ENCODE results near the gene MESP2.

The MESP2 gene

GRCh38 chr15:89776274-89777072, at the start of gene MESP2:
MESP2 (plus strand) TSS chr15:89776332; CDS start chr15:89776358, 26 bp downstream.
- Histone ChIP-seq H3K36me3 (ENCODE audit: control insufficient read depth in 2 of 2, insufficient read depth in 2 of 2, low read length in 2 of 2) (no peaks in the 10 kb centered on the region), H3K4me3 (ENCODE audit: low read length in 2 of 2) (peak within 1 kb of the TSS; percentile 7 to 66), H3K9me3 (ENCODE audit: control insufficient read depth in 2 of 2, low read length in 2 of 2) (no peaks in the 10 kb centered on the region), H3K9ac (ENCODE audit: low read length in 2 of 2) (no peak within 1 kb of the TSS), H3K27me3 (ENCODE audit: control insufficient read depth in 1 of 2, insufficient read depth in 2 of 2, low read length in 2 of 2) (no peaks in the 10 kb centered on the region), H3K4me1 (ENCODE audit: control insufficient read depth, insufficient read depth, low read length) (peaks cover 17% of the 10 kb centered on the region), H3K27ac (ENCODE audit: low read length) (no peak within 1 kb of the TSS)

- Histone ChIP-seq H3K4me3 (ENCODE audit: low read length in 2 of 2) (no peak overlapping the region), H3K9me3 (ENCODE audit: control insufficient read depth in 2 of 2, low read length in 2 of 2) (peaks cover 0 to 5% of the 10 kb centered on the region in 2 donors), H3K4me1 (ENCODE audit: control insufficient read depth, insufficient read depth, low read length) (no peaks in the 10 kb centered on the region), H3K27me3 (ENCODE audit: control insufficient read depth in 1 of 2, insufficient read depth in 2 of 2, low read length in 2 of 2) (peaks cover 0 to 2% of the 10 kb centered on the region in 2 donors), H3K9ac (ENCODE audit: low read length in 2 of 2) (no peak overlapping the region), H3K36me3 (ENCODE audit: control insufficient read depth in 2 of 2, insufficient read depth in 2 of 2, low read length in 2 of 2) (no peaks in the 10 kb centered on the region), H3K27ac (ENCODE audit: low read length) (no peak overlapping the region)
These were observed 47.9 kb upstream of the MESP2 start for GRCh38 chr15:89728254-89728653.

- no peaks in the 10 kb centered on the region for H3K4me1 ChIP-seq (ENCODE audit: control insufficient read depth, insufficient read depth, low read length)
- H3K4me3 ChIP-seq (ENCODE audit: low read length in 2 of 2), result no peak overlapping the region
- H3K9me3 ChIP-seq (ENCODE audit: control insufficient read depth in 2 of 2, low read length in 2 of 2), result no peaks in the 10 kb centered on the region
- H3K27me3 ChIP-seq (ENCODE audit: control insufficient read depth in 1 of 2, insufficient read depth in 2 of 2, low read length in 2 of 2), result peaks cover 3% of the 10 kb centered on the region in 2 donors
- H3K9ac ChIP-seq (ENCODE audit: low read length in 2 of 2), result no peak overlapping the region
- no peaks in the 10 kb centered on the region for H3K36me3 ChIP-seq (ENCODE audit: control insufficient read depth in 2 of 2, insufficient read depth in 2 of 2, low read length in 2 of 2)
- H3K27ac ChIP-seq (ENCODE audit: low read length), result no peak overlapping the region
These were observed 44.9 kb upstream of the MESP2 start for GRCh38 chr15:89731275-89731674.

GRCh38 chr15:89732451-89733172, 43.5 kb upstream of the MESP2 start:
- no peaks in the 10 kb centered on the region for H3K9me3 ChIP-seq (ENCODE audit: control insufficient read depth in 2 of 2, low read length in 2 of 2)
- H3K27me3 ChIP-seq (ENCODE audit: control insufficient read depth in 1 of 2, insufficient read depth in 2 of 2, low read length in 2 of 2), result peaks cover 3 to 6% of the 10 kb centered on the region in 2 donors
- H3K4me1 ChIP-seq (ENCODE audit: control insufficient read depth, insufficient read depth, low read length), result no peaks in the 10 kb centered on the region
- no peak overlapping the region for H3K4me3 ChIP-seq (ENCODE audit: low read length in 2 of 2)
- H3K9ac ChIP-seq (ENCODE audit: low read length in 2 of 2), result no peak overlapping the region
- no peaks in the 10 kb centered on the region for H3K36me3 ChIP-seq (ENCODE audit: control insufficient read depth in 2 of 2, insufficient read depth in 2 of 2, low read length in 2 of 2)
- no peak overlapping the region for H3K27ac ChIP-seq (ENCODE audit: low read length)

GRCh38 chr15:89735773-89736172, 40.4 kb upstream of the MESP2 start:
- Histone ChIP-seq H3K4me1 (ENCODE audit: control insufficient read depth, insufficient read depth, low read length) (peaks cover 3% of the 10 kb centered on the region), H3K36me3 (ENCODE audit: control insufficient read depth in 2 of 2, insufficient read depth in 2 of 2, low read length in 2 of 2) (no peaks in the 10 kb centered on the region), H3K27me3 (ENCODE audit: control insufficient read depth in 1 of 2, insufficient read depth in 2 of 2, low read length in 2 of 2) (peaks cover 3 to 6% of the 10 kb centered on the region in 2 donors), H3K27ac (ENCODE audit: low read length) (no peak overlapping the region), H3K9me3 (ENCODE audit: control insufficient read depth in 2 of 2, low read length in 2 of 2) (no peaks in the 10 kb centered on the region), H3K9ac (ENCODE audit: low read length in 2 of 2) (no peak overlapping the region), H3K4me3 (ENCODE audit: low read length in 2 of 2) (no peak overlapping the region)

GRCh38 chr15:89740137-89740536, 36.0 kb upstream of the MESP2 start:
- H3K36me3 ChIP-seq (ENCODE audit: control insufficient read depth in 2 of 2, insufficient read depth in 2 of 2, low read length in 2 of 2), result no peaks in the 10 kb centered on the region
- no peak overlapping the region for H3K9ac ChIP-seq (ENCODE audit: low read length in 2 of 2)
- H3K9me3 ChIP-seq (ENCODE audit: control insufficient read depth in 2 of 2, low read length in 2 of 2), result no peaks in the 10 kb centered on the region
- peaks cover 3% of the 10 kb centered on the region for H3K4me1 ChIP-seq (ENCODE audit: control insufficient read depth, insufficient read depth, low read length)
- peaks cover 3 to 6% of the 10 kb centered on the region in 2 donors for H3K27me3 ChIP-seq (ENCODE audit: control insufficient read depth in 1 of 2, insufficient read depth in 2 of 2, low read length in 2 of 2)
- H3K27ac ChIP-seq (ENCODE audit: low read length), result no peak overlapping the region
- peak overlapping the region in 1 of 2 donors; percentile 22 for H3K4me3 ChIP-seq (ENCODE audit: low read length in 2 of 2)

GRCh38 chr15:89743011-89743410, 33.1 kb upstream of the MESP2 start:
- Histone ChIP-seq H3K4me3 (ENCODE audit: low read length in 2 of 2) (no peak overlapping the region), H3K27me3 (ENCODE audit: control insufficient read depth in 1 of 2, insufficient read depth in 2 of 2, low read length in 2 of 2) (peaks cover 0 to 5% of the 10 kb centered on the region in 2 donors), H3K9me3 (ENCODE audit: control insufficient read depth in 2 of 2, low read length in 2 of 2) (no peaks in the 10 kb centered on the region), H3K36me3 (ENCODE audit: control insufficient read depth in 2 of 2, insufficient read depth in 2 of 2, low read length in 2 of 2) (no peaks in the 10 kb centered on the region), H3K9ac (ENCODE audit: low read length in 2 of 2) (no peak overlapping the region), H3K4me1 (ENCODE audit: control insufficient read depth, insufficient read depth, low read length) (peaks cover 3% of the 10 kb centered on the region), H3K27ac (ENCODE audit: low read length) (no peak overlapping the region)

GRCh38 chr15:89743594-89743993, 32.5 kb upstream of the MESP2 start:
- H3K27me3 ChIP-seq (ENCODE audit: control insufficient read depth in 1 of 2, insufficient read depth in 2 of 2, low read length in 2 of 2), result peaks cover 0 to 5% of the 10 kb centered on the region in 2 donors
- no peaks in the 10 kb centered on the region for H3K36me3 ChIP-seq (ENCODE audit: control insufficient read depth in 2 of 2, insufficient read depth in 2 of 2, low read length in 2 of 2)
- H3K9me3 ChIP-seq (ENCODE audit: control insufficient read depth in 2 of 2, low read length in 2 of 2), result no peaks in the 10 kb centered on the region
- peaks cover 3% of the 10 kb centered on the region for H3K4me1 ChIP-seq (ENCODE audit: control insufficient read depth, insufficient read depth, low read length)
- no peak overlapping the region for H3K27ac ChIP-seq (ENCODE audit: low read length)
- H3K4me3 ChIP-seq (ENCODE audit: low read length in 2 of 2), result no peak overlapping the region
- H3K9ac ChIP-seq (ENCODE audit: low read length in 2 of 2), result no peak overlapping the region

GRCh38 chr15:89745131-89745530, 31.0 kb upstream of the MESP2 start:
- H3K36me3 ChIP-seq (ENCODE audit: control insufficient read depth in 2 of 2, insufficient read depth in 2 of 2, low read length in 2 of 2), result no peaks in the 10 kb centered on the region
- H3K4me3 ChIP-seq (ENCODE audit: low read length in 2 of 2), result no peak overlapping the region
- H3K27ac ChIP-seq (ENCODE audit: low read length), result no peak overlapping the region
- H3K4me1 ChIP-seq (ENCODE audit: control insufficient read depth, insufficient read depth, low read length), result peaks cover 6% of the 10 kb centered on the region
- peaks cover 4 to 5% of the 10 kb centered on the region in 2 donors for H3K27me3 ChIP-seq (ENCODE audit: control insufficient read depth in 1 of 2, insufficient read depth in 2 of 2, low read length in 2 of 2)
- H3K9me3 ChIP-seq (ENCODE audit: control insufficient read depth in 2 of 2, low read length in 2 of 2), result no peaks in the 10 kb centered on the region
- no peak overlapping the region for H3K9ac ChIP-seq (ENCODE audit: low read length in 2 of 2)

GRCh38 chr15:89745768-89746167, 30.4 kb upstream of the MESP2 start:
- Histone ChIP-seq H3K36me3 (ENCODE audit: control insufficient read depth in 2 of 2, insufficient read depth in 2 of 2, low read length in 2 of 2) (no peaks in the 10 kb centered on the region), H3K4me1 (ENCODE audit: control insufficient read depth, insufficient read depth, low read length) (peaks cover 10% of the 10 kb centered on the region), H3K27ac (ENCODE audit: low read length) (no peak overlapping the region), H3K4me3 (ENCODE audit: low read length in 2 of 2) (no peak overlapping the region), H3K9ac (ENCODE audit: low read length in 2 of 2) (no peak overlapping the region), H3K9me3 (ENCODE audit: control insufficient read depth in 2 of 2, low read length in 2 of 2) (no peaks in the 10 kb centered on the region), H3K27me3 (ENCODE audit: control insufficient read depth in 1 of 2, insufficient read depth in 2 of 2, low read length in 2 of 2) (peaks cover 4 to 5% of the 10 kb centered on the region in 2 donors)

- Histone ChIP-seq H3K4me1 (ENCODE audit: control insufficient read depth, insufficient read depth, low read length) (peaks cover 14% of the 10 kb centered on the region), H3K9ac (ENCODE audit: low read length in 2 of 2) (no peak overlapping the region), H3K27ac (ENCODE audit: low read length) (no peak overlapping the region), H3K36me3 (ENCODE audit: control insufficient read depth in 2 of 2, insufficient read depth in 2 of 2, low read length in 2 of 2) (no peaks in the 10 kb centered on the region), H3K27me3 (ENCODE audit: control insufficient read depth in 1 of 2, insufficient read depth in 2 of 2, low read length in 2 of 2) (peaks cover 4 to 5% of the 10 kb centered on the region in 2 donors), H3K9me3 (ENCODE audit: control insufficient read depth in 2 of 2, low read length in 2 of 2) (no peaks in the 10 kb centered on the region), H3K4me3 (ENCODE audit: low read length in 2 of 2) (no peak overlapping the region)
These were observed 29.7 kb upstream of the MESP2 start for GRCh38 chr15:89746386-89746780.
